Measurements from ENCODE around the gene DVL2.

The DVL2 gene

GRCh38 chr17:7218166-7218565, 16.2 kb downstream of the DVL2 start:
- no peak for DNase-seq

GRCh38 chr17:7217113-7217987, 17.0 kb downstream of the DVL2 start:
- peak; percentile 57 for DNase-seq

- DNase-seq: no peak
Observed at GRCh38 chr17:7216242-7217112, 17.8 kb downstream of the DVL2 start.

GRCh38 chr17:7215652-7216180, 18.6 kb downstream of the DVL2 start:
- DNase-seq: no peak

GRCh38 chr17:7215136-7215638, 19.1 kb downstream of the DVL2 start:
- DNase-seq: no peak

GRCh38 chr17:7214300-7215135, 19.8 kb downstream of the DVL2 start:
- DNase-seq: peak; percentile 99

GRCh38 chr17:7213895-7214299, 20.4 kb downstream of the DVL2 start:
- DNase-seq: peak; percentile 99

GRCh38 chr17:7211491-7212273, 22.6 kb downstream of the DVL2 start:
- DNase-seq: no peak

- no peak for DNase-seq
Observed at GRCh38 chr17:7208754-7209460, 25.4 kb downstream of the DVL2 start.

GRCh38 chr17:7208027-7208571, 26.2 kb downstream of the DVL2 start:
- DNase-seq: no peak

GRCh38 chr17:7207120-7208001, 27.0 kb downstream of the DVL2 start:
- DNase-seq: no peak

- DNase-seq: no peak
Observed at GRCh38 chr17:7205561-7205960, 28.8 kb downstream of the DVL2 start.

- DNase-seq: peak; percentile 96
Observed at GRCh38 chr17:7204828-7205461, 29.4 kb downstream of the DVL2 start.

- peak; percentile 61 for DNase-seq
Observed at GRCh38 chr17:7204336-7204735, 30.0 kb downstream of the DVL2 start.

- DNase-seq: no peak
Observed at GRCh38 chr17:7203391-7203790, 30.9 kb downstream of the DVL2 start.

GRCh38 chr17:7196651-7197401, 37.5 kb downstream of the DVL2 start:
- no peak for DNase-seq

GRCh38 chr17:7195971-7196370, 38.3 kb downstream of the DVL2 start:
- DNase-seq: no peak

GRCh38 chr17:7192271-7192937, 41.9 kb downstream of the DVL2 start:
- peak; percentile 62 for DNase-seq

Measured in NCI-H1694 (cell line).